ENCODE measurements around the gene CEL. TPM values are rescaled to one million over a fixed set of nuclear protein-coding genes. Genes with fewer than 3 reads are reported as not detected.

Gene CEL
- total RNA-seq, 3 donors from 2014 or later: 0.29 to 0.98 (median 0.32) TPM

GRCh38 chr9:133050142-133050541 is 11.6 kb upstream of the CEL start:
- intact Hi-C loops (cut with DNase I; ENCODE audit: low total_unique reads): no loop called here
- H3K4me3 ChIP-seq: no peak overlapping the region
- peaks cover 5% of the 10 kb centered on the region for H3K36me3 ChIP-seq
- H3K4me1 ChIP-seq: no peaks in the 10 kb centered on the region
- DNase-seq (ENCODE audit: low spot score in 2 of 2): no peak
- no peaks in the 10 kb centered on the region for H3K27me3 ChIP-seq
- H3K27ac ChIP-seq: no peak overlapping the region
- TF ChIP-seq CTCF (IDR thresholded peaks at IDR 0.05) (no peak), POLR2AphosphoS5 (IDR thresholded peaks at IDR 0.05) (no peak), POLR2A (IDR thresholded peaks at IDR 0.05) (no peak)
- no peaks in the 10 kb centered on the region for H3K9me3 ChIP-seq

- H3K4me1 ChIP-seq: no peaks in the 10 kb centered on the region
- intact Hi-C loops (cut with DNase I; ENCODE audit: low total_unique reads): no loop called here
- TF ChIP-seq POLR2AphosphoS5 (IDR thresholded peaks at IDR 0.05): no peak
- TF ChIP-seq POLR2A (IDR thresholded peaks at IDR 0.05): no peak
- H3K27ac ChIP-seq: no peak overlapping the region
- H3K9me3 ChIP-seq: no peaks in the 10 kb centered on the region
- H3K27me3 ChIP-seq: no peaks in the 10 kb centered on the region
- H3K36me3 ChIP-seq: peaks cover 5% of the 10 kb centered on the region
- H3K4me3 ChIP-seq: no peak overlapping the region
- DNase-seq (ENCODE audit: low spot score in 2 of 2): no peak
Observed at GRCh38 chr9:133050781-133051180, 11.0 kb upstream of the CEL start.

- Histone ChIP-seq H3K36me3 (peaks cover 5% of the 10 kb centered on the region), H3K27ac (no peak overlapping the region), H3K27me3 (no peaks in the 10 kb centered on the region), H3K4me3 (no peak overlapping the region), H3K9me3 (no peaks in the 10 kb centered on the region), H3K4me1 (no peaks in the 10 kb centered on the region)
- intact Hi-C loops (cut with DNase I; ENCODE audit: low total_unique reads): no loop called here
- TF ChIP-seq POLR2AphosphoS5 (IDR thresholded peaks at IDR 0.05) (no peak), POLR2A (IDR thresholded peaks at IDR 0.05) (no peak), CTCF (IDR thresholded peaks at IDR 0.05) (no peak)
- DNase-seq (ENCODE audit: low spot score in 2 of 2): no peak
Observed at GRCh38 chr9:133051281-133051900, 10.4 kb upstream of the CEL start.

GRCh38 chr9:133051966-133052539 is 9.7 kb upstream of the CEL start:
- H3K9me3 ChIP-seq: no peaks in the 10 kb centered on the region
- DNase-seq (ENCODE audit: low spot score in 2 of 2): no peak
- intact Hi-C loops (cut with DNase I; ENCODE audit: low total_unique reads): no loop called here
- H3K27me3 ChIP-seq: no peaks in the 10 kb centered on the region
- no peaks in the 10 kb centered on the region for H3K4me1 ChIP-seq
- H3K4me3 ChIP-seq: no peak overlapping the region
- TF ChIP-seq POLR2AphosphoS5 (IDR thresholded peaks at IDR 0.05): no peak
- TF ChIP-seq CTCF (IDR thresholded peaks at IDR 0.05): no peak
- no peak for TF ChIP-seq POLR2A (IDR thresholded peaks at IDR 0.05)
- H3K36me3 ChIP-seq: peaks cover 5% of the 10 kb centered on the region
- H3K27ac ChIP-seq: no peak overlapping the region

- H3K36me3 ChIP-seq: peaks cover 5% of the 10 kb centered on the region
- H3K27me3 ChIP-seq: no peaks in the 10 kb centered on the region
- TF ChIP-seq POLR2AphosphoS5 (IDR thresholded peaks at IDR 0.05) (no peak), POLR2A (IDR thresholded peaks at IDR 0.05) (no peak), CTCF (IDR thresholded peaks at IDR 0.05) (no peak)
- H3K4me3 ChIP-seq: no peak overlapping the region
- no peak for DNase-seq (ENCODE audit: low spot score in 2 of 2)
- intact Hi-C loops (cut with DNase I; ENCODE audit: low total_unique reads): no loop called here
- no peak overlapping the region for H3K27ac ChIP-seq
- no peaks in the 10 kb centered on the region for H3K9me3 ChIP-seq
- H3K4me1 ChIP-seq: no peaks in the 10 kb centered on the region
Observed at GRCh38 chr9:133054194-133054890, 7.4 kb upstream of the CEL start.
